Spleen (tissue), 7 donors: ENCODE results near the gene MRPL33.

Experiments
- CTCF ChIP-seq, 11 experiments: fragments of 200-600 bp in 7 of 11; fragments of 450-650 bp in 4 of 11; sonication (generic) in 4 of 11; IDR thresholded peaks in 8 of 11; conservative IDR thresholded peaks in 3 of 11; 1 replicate in 7 of 11; 2 replicates in 4 of 11; pipeline versions ENCODE4 v1.4.0 to v1.8.0; 2016 to 2021; ENCODE audit warnings: antibody characterized with exemption in 11 of 11, inconsistent platforms in 4 of 11, mild to moderate bottlenecking in 1 of 11
- POLR2A ChIP-seq, 3 donors: fragments of 450-650 bp; IDR thresholded peaks; one replicate each; pipeline ENCODE4 v1.5.1; 2017; ENCODE audit warnings: antibody characterized with exemption in 3 of 3, mild to moderate bottlenecking in 1 of 3
- donor health status: DM: no; HTN: no; CAD: no; lungs with moderate emphysema.
- donor health status: DM: no; HTN: no; CAD: no.
- donor health status: DM: no; HTN: no; CAD: no.

GRCh38 chr2:27814758-27815157, 43.2 kb downstream of the MRPL33 start:
- TF ChIP-seq CTCF (IDR thresholded peaks at IDR 0.05 in 8 of 11, conservative IDR thresholded peaks at IDR 0.05 in 3 of 11): no peak
- no peak for TF ChIP-seq POLR2A (IDR thresholded peaks at IDR 0.05)
